Osteoblast (primary cell): Measurements from ENCODE around the gene CROCC. TPM values are rescaled to one million over a fixed set of nuclear protein-coding genes. Genes with fewer than 3 reads are reported as not detected.

ENCODE experiments used
- DNase-seq: peaks from one replicate; pipeline ENCODE4 v3.0.0; 2011; ENCODE audit warnings: low spot score, mixed read lengths; ENCODE audit not compliant: insufficient read length; ENCODE audit errors: missing footprints
- H2AFZ ChIP-seq: 2 replicates; pipeline ENCODE4 v1.6.0; 2011; ENCODE audit warnings: mild to moderate bottlenecking, low read length
- H3K27ac ChIP-seq: 2 replicates; pipeline ENCODE4 v1.5.1; 2011; ENCODE audit warnings: mild to moderate bottlenecking, low read depth, low read length, moderate library complexity
- H3K27me3 ChIP-seq: 2 replicates; pipeline ENCODE4 v1.6.0; 2012; ENCODE audit warnings: mild to moderate bottlenecking, control low read depth, inconsistent platforms, low read length, moderate library complexity; ENCODE audit not compliant: insufficient read depth
- H3K36me3 ChIP-seq: 2 replicates; pipeline ENCODE4 v1.5.1; 2011; ENCODE audit warnings: mild to moderate bottlenecking, low read length, control low read depth, moderate library complexity; ENCODE audit not compliant: insufficient read depth
- H3K4me1 ChIP-seq: 2 replicates; pipeline ENCODE4 v1.5.1; 2011; ENCODE audit warnings: mild to moderate bottlenecking, low read length, control low read depth, moderate library complexity; ENCODE audit not compliant: insufficient read depth
- H3K4me2 ChIP-seq: 2 replicates; pipeline ENCODE4 v1.6.0; 2011; ENCODE audit warnings: mild to moderate bottlenecking, low read length; ENCODE audit not compliant: insufficient read depth
- H3K4me3 ChIP-seq: fragments of 200-600 bp; sonication (generic); 3 replicates; pipeline ENCODE4 v1.5.1; 2012; ENCODE audit warnings: mild to moderate bottlenecking, low read length, inconsistent platforms; ENCODE audit not compliant: insufficient read depth
- H3K79me2 ChIP-seq: 2 replicates; pipeline ENCODE4 v1.6.0; 2012; ENCODE audit warnings: mild to moderate bottlenecking, low read length, control low read depth, inconsistent platforms; ENCODE audit not compliant: insufficient read depth
- H3K9me3 ChIP-seq: 2 replicates; pipeline ENCODE4 v1.5.1; 2011; ENCODE audit warnings: low read depth, low read length, control low read depth
- H4K20me1 ChIP-seq: 2 replicates; pipeline ENCODE4 v1.6.0; 2012; ENCODE audit warnings: mild to moderate bottlenecking, low read length, control low read depth; ENCODE audit not compliant: insufficient read depth
- total RNA-seq: library from RNA; depleted of rRNA; stranded (reverse); fragments of >200 nt; gene quantifications from 2 replicates; pipeline ENCODE4 v1.2.3, GENCODE V29; 2012
- TF ChIP-seq, protein P1 (sequence below): IDR thresholded peaks from 2 replicates; pipeline ENCODE4 v1.5.1; 2011; ENCODE audit warnings: mild to moderate bottlenecking, low read depth, low read length, moderate library complexity; ENCODE audit errors: extremely low read depth

CROCC gene
- total RNA-seq, 1 donor: 20.3 TPM

DNA sequence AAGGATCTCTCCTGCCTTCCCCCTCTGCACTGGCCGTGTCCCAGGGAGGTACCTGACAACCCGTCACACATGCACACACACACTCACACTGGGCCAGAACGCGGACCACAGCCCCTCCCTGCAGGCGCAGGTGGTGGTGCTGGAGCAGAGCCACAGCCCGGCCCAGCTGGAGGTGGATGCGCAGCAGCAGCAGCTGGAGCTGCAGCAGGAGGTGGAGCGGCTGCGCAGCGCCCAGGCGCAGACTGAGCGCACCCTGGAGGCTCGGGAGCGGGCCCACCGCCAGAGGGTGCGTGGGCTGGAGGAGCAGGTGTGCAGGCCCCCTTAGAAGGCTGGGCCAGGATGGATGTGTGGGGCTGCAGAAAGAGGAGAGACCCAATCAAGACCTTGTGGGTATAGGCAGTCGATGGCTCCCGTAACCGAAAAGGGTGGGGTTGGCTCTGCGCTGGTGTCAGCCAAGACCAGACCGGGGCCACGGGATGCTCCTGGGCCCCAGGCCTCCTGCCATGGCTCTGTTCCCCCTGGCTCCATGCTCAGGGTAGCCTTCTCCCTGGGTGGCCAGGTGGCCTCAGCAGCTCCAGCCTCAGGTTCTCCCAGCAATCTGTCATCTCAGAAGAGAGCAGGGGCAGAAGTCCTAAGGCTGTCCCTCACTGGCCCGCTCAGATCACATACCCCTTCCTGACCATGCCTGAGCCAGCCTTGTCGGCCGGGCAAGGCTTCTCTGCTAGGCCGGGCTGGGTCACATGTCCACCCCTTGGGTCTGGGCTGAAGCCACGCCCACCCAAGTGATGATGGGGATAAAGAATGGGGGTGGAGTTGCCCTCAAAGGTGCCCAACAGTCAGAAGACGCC is 49.8 kb downstream of the CROCC start:
- peaks cover 28% of the 10 kb centered on the region for H3K36me3 ChIP-seq
- H3K27ac ChIP-seq: no peak overlapping the region
- H3K27me3 ChIP-seq: no peaks in the 10 kb centered on the region
- H3K9me3 ChIP-seq: no peaks in the 10 kb centered on the region
- H3K4me1 ChIP-seq: peaks cover 9% of the 10 kb centered on the region
- no peak overlapping the region for H2AFZ ChIP-seq
- peak; percentile 92 for DNase-seq
- H3K79me2 ChIP-seq: no peaks in the 10 kb centered on the region
- TF ChIP-seq, protein P1, sequence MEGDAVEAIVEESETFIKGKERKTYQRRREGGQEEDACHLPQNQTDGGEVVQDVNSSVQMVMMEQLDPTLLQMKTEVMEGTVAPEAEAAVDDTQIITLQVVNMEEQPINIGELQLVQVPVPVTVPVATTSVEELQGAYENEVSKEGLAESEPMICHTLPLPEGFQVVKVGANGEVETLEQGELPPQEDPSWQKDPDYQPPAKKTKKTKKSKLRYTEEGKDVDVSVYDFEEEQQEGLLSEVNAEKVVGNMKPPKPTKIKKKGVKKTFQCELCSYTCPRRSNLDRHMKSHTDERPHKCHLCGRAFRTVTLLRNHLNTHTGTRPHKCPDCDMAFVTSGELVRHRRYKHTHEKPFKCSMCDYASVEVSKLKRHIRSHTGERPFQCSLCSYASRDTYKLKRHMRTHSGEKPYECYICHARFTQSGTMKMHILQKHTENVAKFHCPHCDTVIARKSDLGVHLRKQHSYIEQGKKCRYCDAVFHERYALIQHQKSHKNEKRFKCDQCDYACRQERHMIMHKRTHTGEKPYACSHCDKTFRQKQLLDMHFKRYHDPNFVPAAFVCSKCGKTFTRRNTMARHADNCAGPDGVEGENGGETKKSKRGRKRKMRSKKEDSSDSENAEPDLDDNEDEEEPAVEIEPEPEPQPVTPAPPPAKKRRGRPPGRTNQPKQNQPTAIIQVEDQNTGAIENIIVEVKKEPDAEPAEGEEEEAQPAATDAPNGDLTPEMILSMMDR: no peak
- H3K4me3 ChIP-seq: no peak overlapping the region
- peaks cover 16% of the 10 kb centered on the region for H4K20me1 ChIP-seq
- H3K4me2 ChIP-seq: no peak overlapping the region

DNA sequence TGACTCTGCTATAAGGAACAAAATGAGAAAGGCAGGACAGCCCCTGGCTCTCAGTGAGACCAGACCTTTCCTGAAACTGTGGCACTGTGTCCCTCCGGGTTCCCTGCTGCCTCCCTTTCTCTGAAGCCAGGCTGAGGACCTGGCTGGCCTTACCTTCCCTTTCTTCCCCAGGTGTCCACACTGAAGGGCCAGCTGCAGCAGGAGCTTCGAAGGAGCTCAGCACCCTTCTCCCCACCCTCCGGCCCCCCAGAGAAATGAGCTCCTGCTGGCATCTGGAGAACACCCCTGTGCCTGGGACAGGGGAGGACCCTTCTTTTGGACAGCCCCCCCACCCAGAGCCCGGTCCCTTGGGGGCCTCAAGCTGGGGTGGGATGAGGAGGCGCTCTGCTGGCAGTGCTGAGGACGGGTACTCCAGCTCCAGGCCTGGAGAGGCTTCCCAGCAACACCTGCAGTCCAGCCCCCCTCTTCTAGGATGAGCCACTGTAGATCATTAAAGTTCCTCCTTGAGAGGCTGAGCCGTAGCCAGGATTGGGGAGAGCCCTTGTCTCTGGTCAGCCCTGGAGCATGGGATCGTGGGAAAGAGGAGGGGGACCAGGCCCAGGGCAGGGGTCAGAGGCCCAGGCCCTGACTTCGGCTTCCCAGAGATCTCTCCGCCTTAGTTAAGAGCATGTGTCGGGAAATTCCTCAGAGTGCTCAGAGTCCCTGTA is 50.6 kb downstream of the CROCC start:
- no peaks in the 10 kb centered on the region for H3K27me3 ChIP-seq
- H3K4me1 ChIP-seq: peaks cover 5% of the 10 kb centered on the region
- H3K79me2 ChIP-seq: peaks cover 2% of the 10 kb centered on the region
- no peaks in the 10 kb centered on the region for H3K9me3 ChIP-seq
- H4K20me1 ChIP-seq: peaks cover 18% of the 10 kb centered on the region
- DNase-seq: no peak
- H3K36me3 ChIP-seq: peaks cover 29% of the 10 kb centered on the region
- no peak overlapping the region for H3K27ac ChIP-seq
- TF ChIP-seq, protein P1: no peak
- no peak overlapping the region for H3K4me3 ChIP-seq
- no peak overlapping the region for H2AFZ ChIP-seq
- H3K4me2 ChIP-seq: no peak overlapping the region

DNA sequence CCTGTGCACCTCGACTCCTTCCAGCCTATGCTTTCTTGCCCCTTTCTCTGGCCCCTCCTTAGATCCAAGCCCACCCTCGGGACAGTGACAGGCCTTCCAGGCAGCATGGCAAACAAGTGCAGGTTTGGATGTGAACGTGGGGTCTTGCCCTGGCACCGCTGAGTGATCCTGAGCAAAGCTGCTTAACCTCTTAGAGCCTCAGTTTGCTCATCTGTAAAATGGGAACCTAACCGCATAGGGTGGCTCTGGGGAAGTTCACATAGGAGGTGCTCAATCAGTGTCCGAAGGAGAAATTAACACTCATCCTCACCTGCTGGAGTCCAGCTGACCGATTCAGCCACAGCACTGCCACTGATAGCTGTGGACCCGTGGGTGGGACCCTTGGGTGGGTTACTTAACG is 51.5 kb downstream of the CROCC start:
- H3K79me2 ChIP-seq: peaks cover 10% of the 10 kb centered on the region
- no peak overlapping the region for H2AFZ ChIP-seq
- peaks cover under 1% of the 10 kb centered on the region for H3K4me1 ChIP-seq
- H3K36me3 ChIP-seq: peaks cover 31% of the 10 kb centered on the region
- H3K27ac ChIP-seq: no peak overlapping the region
- no peak overlapping the region for H3K4me3 ChIP-seq
- H3K9me3 ChIP-seq: no peaks in the 10 kb centered on the region
- no peak overlapping the region for H3K4me2 ChIP-seq
- H3K27me3 ChIP-seq: no peaks in the 10 kb centered on the region
- H4K20me1 ChIP-seq: peaks cover 26% of the 10 kb centered on the region
- no peak for DNase-seq
- TF ChIP-seq, protein P1: no peak

DNA sequence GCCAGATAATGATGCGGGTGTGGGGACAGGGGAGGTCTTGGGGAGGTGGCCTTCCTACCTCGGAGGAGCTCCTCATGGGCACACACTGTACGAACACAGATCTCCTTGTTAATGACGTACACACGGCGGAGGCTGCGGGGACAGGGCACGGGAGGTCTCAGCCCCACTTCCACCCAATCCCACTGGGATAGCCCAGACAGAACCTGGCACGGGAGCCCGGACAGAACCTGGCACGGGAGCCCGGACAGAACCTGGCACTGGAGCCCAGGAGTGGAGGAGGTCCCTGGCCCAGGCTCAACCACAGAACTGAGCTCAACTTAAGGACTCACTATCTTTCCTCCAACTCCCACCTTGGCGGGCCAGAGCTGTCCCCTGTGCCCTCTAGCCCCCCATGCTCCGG is 53.5 kb downstream of the CROCC start:
- Histone ChIP-seq H3K36me3 (peaks cover 28% of the 10 kb centered on the region), H4K20me1 (peaks cover 33% of the 10 kb centered on the region), H3K4me2 (no peak overlapping the region), H3K27me3 (no peaks in the 10 kb centered on the region), H2AFZ (no peak overlapping the region), H3K9me3 (no peaks in the 10 kb centered on the region), H3K79me2 (peaks cover 24% of the 10 kb centered on the region), H3K4me1 (peaks cover 16% of the 10 kb centered on the region), H3K4me3 (no peak overlapping the region), H3K27ac (no peak overlapping the region)
- no peak for DNase-seq
- TF ChIP-seq, protein P1: no peak
